Hepatocyte (in vitro differentiated cells): ENCODE data around the gene DUSP23.

Experiments used
- CTCF ChIP-seq: fragments of 200-600 bp; sonication (generic); IDR thresholded peaks from 2 replicates; pipeline ENCODE4 v1.5.1; 2016; ENCODE audit warnings: antibody characterized with exemption, mild to moderate bottlenecking; ENCODE audit not compliant: poor library complexity
- EZH2phosphoT487 ChIP-seq: fragments of 200-600 bp; sonication (generic); IDR thresholded peaks from one replicate; pipeline ENCODE4 v1.6.1; 2018; ENCODE audit warnings: antibody characterized with exemption, mild to moderate bottlenecking, low read depth, moderate library complexity; ENCODE audit not compliant: unreplicated experiment, severe bottlenecking

- TF ChIP-seq CTCF = no peak
- no peak for TF ChIP-seq EZH2phosphoT487
These were observed 46.3 kb downstream of the DUSP23 start for GRCh38 chr1:159827102-159827490.
